Measurements from ENCODE around the gene PPP2R1B. TPM values are rescaled to one million over a fixed set of nuclear protein-coding genes. Genes with fewer than 3 reads are reported as not detected.
A peak's percentile ranks its signal among the peaks of the same experiment; 100 is the strongest.

The PPP2R1B gene
- total RNA-seq, 1 donor: 19.9 TPM

DNA sequence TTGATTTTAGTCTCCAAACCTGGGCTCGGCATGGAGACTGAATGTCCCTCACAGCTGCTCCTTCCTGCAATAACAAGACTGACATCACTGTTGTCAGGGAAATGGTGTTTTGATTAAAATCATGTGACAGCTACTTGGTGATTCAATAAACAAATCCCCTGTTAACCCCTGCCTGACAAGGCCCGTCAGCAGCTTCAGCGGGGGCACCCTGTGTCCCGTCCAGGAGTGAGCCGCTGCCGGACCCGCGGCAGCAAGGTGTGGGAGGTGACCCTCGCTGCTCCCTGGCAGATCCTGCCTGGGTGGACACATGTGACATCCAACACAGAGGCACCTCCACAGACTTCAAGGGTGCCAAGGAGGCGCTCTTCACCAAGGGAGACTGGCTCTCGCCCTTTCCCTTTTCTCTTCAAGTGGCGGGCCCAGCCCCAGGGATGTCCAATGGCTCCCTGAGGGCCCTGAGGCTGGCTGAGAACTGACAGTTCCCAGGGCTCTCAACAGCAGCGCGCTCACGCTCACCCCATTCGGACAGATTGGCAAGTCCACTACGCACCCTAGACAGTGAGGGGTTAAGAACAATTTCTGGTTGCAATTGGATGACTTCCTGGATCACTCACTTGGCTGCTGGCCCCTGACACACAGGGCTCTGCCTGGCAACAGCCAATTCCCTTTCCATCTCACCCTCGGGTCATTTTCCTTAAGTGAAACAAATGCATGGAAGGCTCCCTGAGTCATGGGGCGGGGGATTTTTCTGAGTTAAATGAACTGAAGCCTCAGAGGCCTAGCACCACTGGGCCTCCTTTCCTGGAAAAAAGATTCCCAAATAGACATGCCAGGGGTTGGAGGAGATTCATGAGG is 30.7 kb downstream of the PPP2R1B start:
- peak overlapping the region; percentile 73 for H3K4me3 ChIP-seq (ENCODE audit: insufficient read depth, low read length)
- H3K36me3 ChIP-seq (ENCODE audit: insufficient read depth, low read length): peaks cover 2% of the 10 kb centered on the region
- H3K79me2 ChIP-seq (ENCODE audit: insufficient read depth, low read length): no peaks in the 10 kb centered on the region
- peaks cover 81% of the 10 kb centered on the region for H3K4me1 ChIP-seq (ENCODE audit: insufficient read depth, low read length)
- DNase-seq (ENCODE audit: insufficient read length, low spot score, missing footprints): peak; percentile 97
- no peaks in the 10 kb centered on the region for H3K9me3 ChIP-seq (ENCODE audit: low read depth, low read length)
- H3K27ac ChIP-seq (ENCODE audit: low read depth, low read length): peak overlapping the region; percentile 100
- H3K27me3 ChIP-seq (ENCODE audit: insufficient read depth, low read length): no peaks in the 10 kb centered on the region
- H3K4me2 ChIP-seq (ENCODE audit: insufficient read depth, low read length): peak overlapping the region; percentile 93
- H2AFZ ChIP-seq (ENCODE audit: low read length): peak overlapping the region; percentile 73
- no peak for TF ChIP-seq CTCF (IDR thresholded peaks at IDR 0.05; ENCODE audit: extremely low read depth, low read depth, low read length)
- H4K20me1 ChIP-seq (ENCODE audit: insufficient read depth, low read length): no peaks in the 10 kb centered on the region

GRCh38 chr11:111734954-111735261 is 31.3 kb downstream of the PPP2R1B start:
- Histone ChIP-seq H3K36me3 (ENCODE audit: insufficient read depth, low read length) (no peaks in the 10 kb centered on the region), H3K79me2 (ENCODE audit: insufficient read depth, low read length) (no peaks in the 10 kb centered on the region), H3K4me3 (ENCODE audit: insufficient read depth, low read length) (peak overlapping the region; percentile 73), H3K27ac (ENCODE audit: low read depth, low read length) (peak overlapping the region; percentile 100), H3K9me3 (ENCODE audit: low read depth, low read length) (no peaks in the 10 kb centered on the region), H3K27me3 (ENCODE audit: insufficient read depth, low read length) (no peaks in the 10 kb centered on the region), H3K4me2 (ENCODE audit: insufficient read depth, low read length) (peak overlapping the region; percentile 93), H4K20me1 (ENCODE audit: insufficient read depth, low read length) (no peaks in the 10 kb centered on the region), H2AFZ (ENCODE audit: low read length) (peak overlapping the region; percentile 44), H3K4me1 (ENCODE audit: insufficient read depth, low read length) (peaks cover 86% of the 10 kb centered on the region)
- no peak for TF ChIP-seq CTCF (IDR thresholded peaks at IDR 0.05; ENCODE audit: extremely low read depth, low read depth, low read length)
- no peak for DNase-seq (ENCODE audit: insufficient read length, low spot score, missing footprints)

- peak overlapping the region; percentile 73 for H3K4me3 ChIP-seq (ENCODE audit: insufficient read depth, low read length)
- no peak for DNase-seq (ENCODE audit: insufficient read length, low spot score, missing footprints)
- H4K20me1 ChIP-seq (ENCODE audit: insufficient read depth, low read length): no peaks in the 10 kb centered on the region
- H3K79me2 ChIP-seq (ENCODE audit: insufficient read depth, low read length): no peaks in the 10 kb centered on the region
- H3K4me2 ChIP-seq (ENCODE audit: insufficient read depth, low read length): peak overlapping the region; percentile 93
- H3K36me3 ChIP-seq (ENCODE audit: insufficient read depth, low read length): no peaks in the 10 kb centered on the region
- H2AFZ ChIP-seq (ENCODE audit: low read length): no peak overlapping the region
- peak overlapping the region; percentile 100 for H3K27ac ChIP-seq (ENCODE audit: low read depth, low read length)
- no peaks in the 10 kb centered on the region for H3K27me3 ChIP-seq (ENCODE audit: insufficient read depth, low read length)
- H3K4me1 ChIP-seq (ENCODE audit: insufficient read depth, low read length): peaks cover 87% of the 10 kb centered on the region
- TF ChIP-seq CTCF (IDR thresholded peaks at IDR 0.05; ENCODE audit: extremely low read depth, low read depth, low read length): no peak
- H3K9me3 ChIP-seq (ENCODE audit: low read depth, low read length): no peaks in the 10 kb centered on the region
These were observed 31.9 kb downstream of the PPP2R1B start for GRCh38 chr11:111734101-111734953.

DNA sequence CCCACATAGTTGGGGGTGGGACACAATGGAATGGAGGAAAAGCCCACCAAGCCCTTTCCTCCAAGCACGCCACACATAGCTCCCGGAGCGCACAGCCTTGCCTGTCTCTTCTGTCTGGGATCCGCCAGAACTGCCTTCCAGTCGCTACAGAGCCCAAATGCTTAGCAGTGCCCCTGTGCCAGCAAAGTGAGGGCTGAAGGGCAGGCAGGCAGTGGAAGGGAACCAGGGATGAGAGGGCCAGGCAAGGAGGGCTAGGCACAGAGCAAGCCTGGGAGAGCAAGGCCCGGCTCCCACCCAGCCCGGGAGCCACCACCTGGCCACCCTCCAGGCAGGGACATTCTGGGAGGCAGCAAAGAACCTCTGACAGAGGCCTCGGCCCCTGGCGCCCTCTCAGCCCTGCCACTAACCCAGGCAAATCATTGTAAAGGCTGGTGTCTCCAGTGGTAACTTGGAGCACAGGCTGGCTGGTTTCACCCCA is 32.5 kb downstream of the PPP2R1B start:
- Histone ChIP-seq H4K20me1 (ENCODE audit: insufficient read depth, low read length) (no peaks in the 10 kb centered on the region), H3K4me3 (ENCODE audit: insufficient read depth, low read length) (no peak overlapping the region), H3K4me2 (ENCODE audit: insufficient read depth, low read length) (peak overlapping the region; percentile 32), H3K79me2 (ENCODE audit: insufficient read depth, low read length) (no peaks in the 10 kb centered on the region), H2AFZ (ENCODE audit: low read length) (no peak overlapping the region), H3K4me1 (ENCODE audit: insufficient read depth, low read length) (peaks cover 87% of the 10 kb centered on the region), H3K9me3 (ENCODE audit: low read depth, low read length) (no peaks in the 10 kb centered on the region), H3K27ac (ENCODE audit: low read depth, low read length) (peak overlapping the region; percentile 100), H3K27me3 (ENCODE audit: insufficient read depth, low read length) (no peaks in the 10 kb centered on the region), H3K36me3 (ENCODE audit: insufficient read depth, low read length) (no peaks in the 10 kb centered on the region)
- no peak for TF ChIP-seq CTCF (IDR thresholded peaks at IDR 0.05; ENCODE audit: extremely low read depth, low read depth, low read length)
- DNase-seq (ENCODE audit: insufficient read length, low spot score, missing footprints): peak; percentile 62
